ENCODE results near the gene C16orf87. TPM values are rescaled to one million over a fixed set of nuclear protein-coding genes. Genes with fewer than 3 reads are reported as not detected.
A peak's percentile ranks its signal among the peaks of the same experiment; 100 is the strongest.

C16orf87 gene
- total and polyA plus RNA-seq, 8 donors = 1.3 to 16.2 (median 3.9) TPM; not detected in 1

- Histone ChIP-seq H3K4me1 (no peaks in the 10 kb centered on the region), H3K27ac (no peak overlapping the region), H3K36me3 (peaks cover 0 to 12% (median 7%) of the 10 kb centered on the region in 4 donors), H3K4me3 (no peak overlapping the region), H3K9me3 (peaks cover 0 to 8% (median 2%) of the 10 kb centered on the region in 4 donors), H3K27me3 (no peaks in the 10 kb centered on the region)
- WGBS, 5 donors = 60 to 72% (median 64%) methylated on average over 5 of the region's 5 CpGs
- intact Hi-C loops (cut with DNase I; ENCODE audit: low total_unique reads) = no loop called here
- TF ChIP-seq POLR2AphosphoS5 (IDR thresholded peaks at IDR 0.05) = no peak
- peak in 4 of 7 experiments; percentile 17 to 36 (median 30) for TF ChIP-seq CTCF (IDR thresholded peaks at IDR 0.05)
- DNase-seq = peak in 1 of 2 donors; percentile 21
These were observed 29.4 kb downstream of the C16orf87 start for GRCh38 chr16:46801428-46802049.

GRCh38 chr16:46800494-46800893 lies 30.5 kb downstream of the C16orf87 start:
- Histone ChIP-seq H3K27me3 (no peaks in the 10 kb centered on the region), H3K4me1 (no peaks in the 10 kb centered on the region), H3K36me3 (peaks cover 0 to 15% (median 9%) of the 10 kb centered on the region in 4 donors), H3K9me3 (peaks cover 0 to 11% (median 4%) of the 10 kb centered on the region in 4 donors), H3K4me3 (no peak overlapping the region), H3K27ac (no peak overlapping the region)
- no peak for DNase-seq
- 81 to 100% (median 96%) methylated on average over 1 of the region's 1 CpG for WGBS, 5 donors
- intact Hi-C loops (cut with DNase I; ENCODE audit: low total_unique reads) = no loop called here
- TF ChIP-seq POLR2A (IDR thresholded peaks at IDR 0.05) = no peak
- no peak for TF ChIP-seq CTCF (IDR thresholded peaks at IDR 0.05)
- TF ChIP-seq EP300 (IDR thresholded peaks at IDR 0.05) = no peak
- TF ChIP-seq POLR2AphosphoS5 (IDR thresholded peaks at IDR 0.05) = no peak

GRCh38 chr16:46797501-46797900 lies 33.5 kb downstream of the C16orf87 start:
- Histone ChIP-seq H3K9me3 (peaks cover 0 to 19% (median 6%) of the 10 kb centered on the region in 4 donors), H3K36me3 (peaks cover 0 to 8% (median 4%) of the 10 kb centered on the region in 4 donors), H3K27ac (no peak overlapping the region), H3K4me1 (no peaks in the 10 kb centered on the region), H3K27me3 (no peaks in the 10 kb centered on the region), H3K4me3 (no peak overlapping the region)
- intact Hi-C loops (cut with DNase I; ENCODE audit: low total_unique reads) = no loop called here
- no peak for DNase-seq
- 95 to 99% (median 96%) methylated on average over 4 of the region's 4 CpGs for WGBS, 5 donors
- TF ChIP-seq CTCF (IDR thresholded peaks at IDR 0.05) (no peak), POLR2AphosphoS5 (IDR thresholded peaks at IDR 0.05) (no peak), POLR2A (IDR thresholded peaks at IDR 0.05) (no peak), EP300 (IDR thresholded peaks at IDR 0.05) (no peak)

GRCh38 chr16:46796764-46797269 lies 34.2 kb downstream of the C16orf87 start:
- no peak for DNase-seq
- Histone ChIP-seq H3K4me3 (no peak overlapping the region), H3K27ac (no peak overlapping the region), H3K36me3 (peaks cover 0 to 6% (median 0%) of the 10 kb centered on the region in 4 donors), H3K9me3 (peaks cover 0 to 19% (median 6%) of the 10 kb centered on the region in 4 donors), H3K4me1 (no peaks in the 10 kb centered on the region), H3K27me3 (no peaks in the 10 kb centered on the region)
- 93 to 100% (median 96%) methylated on average over 1 of the region's 1 CpG for WGBS, 5 donors
- TF ChIP-seq EP300 (IDR thresholded peaks at IDR 0.05) (no peak), POLR2A (IDR thresholded peaks at IDR 0.05) (no peak), CTCF (IDR thresholded peaks at IDR 0.05) (no peak), POLR2AphosphoS5 (IDR thresholded peaks at IDR 0.05) (no peak)
- intact Hi-C loops (cut with DNase I; ENCODE audit: low total_unique reads) = no loop called here

All from stomach (tissue), 9 donors.